OCI-LY7 (cell line): Measurements from ENCODE around the gene NOVA2. TPM values are rescaled to one million over a fixed set of nuclear protein-coding genes. Genes with fewer than 3 reads are reported as not detected.

Experiments
- BruUV-seq: library from RNA; stranded (reverse); fragments of 400-500 nt; replicated peaks from 2 replicates; lab custom pipeline; 2021; lab: Mats Ljungman, UMichigan
- CTCF ChIA-PET: fragments of 300-600 bp; sonication (Branson Sonifier 250); formaldehyde crosslinking; loops from one replicate; lab custom pipeline; 2022; ENCODE audit warnings: antibody characterized with exemption; ENCODE audit not compliant: unreplicated experiment; lab: Charles Lee
- POLR2A ChIA-PET: fragments of 300-600 bp; sonication (Branson Sonifier 250); formaldehyde crosslinking; loops from one replicate; lab custom pipeline; 2022; ENCODE audit warnings: antibody characterized with exemption; lab: Charles Lee
- DNase-seq: peaks from one replicate; pipeline ENCODE4 v3.0.0-alpha.2; 2015; ENCODE audit warnings: low spot score
- H2AFZ ChIP-seq: fragments of 200-600 bp; sonication (generic), shearing (Covaris generic); 2 replicates; pipeline ENCODE4 v1.6.1; 2014; ENCODE audit warnings: mild to moderate bottlenecking, antibody characterized with exemption, low read length, moderate library complexity
- H3K27ac ChIP-seq: fragments of 200-600 bp; sonication (generic); 2 replicates; pipeline ENCODE4 v1.5.1; 2014; ENCODE audit warnings: mixed run types, low read depth, mild to moderate bottlenecking, moderate library complexity, low read length, inconsistent platforms; ENCODE audit not compliant: poor library complexity, severe bottlenecking
- H3K36me3 ChIP-seq: fragments of 200-600 bp; sonication (generic); 2 replicates; pipeline ENCODE4 v1.6.1; 2014; ENCODE audit warnings: mild to moderate bottlenecking, antibody characterized with exemption, low read length, moderate library complexity, mixed read lengths; ENCODE audit not compliant: insufficient read depth
- H3K4me1 ChIP-seq: fragments of 200-600 bp; sonication (generic); 2 replicates; pipeline ENCODE4 v1.5.1; 2014; ENCODE audit warnings: mild to moderate bottlenecking, low read length; ENCODE audit not compliant: insufficient read depth, poor library complexity, severe bottlenecking
- H3K4me2 ChIP-seq: fragments of 200-600 bp; sonication (generic); 2 replicates; pipeline ENCODE4 v1.6.1; 2014; ENCODE audit warnings: mild to moderate bottlenecking, low read length
- H3K4me3 ChIP-seq: fragments of 200-600 bp; sonication (generic); 2 replicates; pipeline ENCODE4 v1.5.1; 2014; ENCODE audit warnings: mild to moderate bottlenecking, low read depth, low read length; ENCODE audit not compliant: poor library complexity, severe bottlenecking
- H3K79me2 ChIP-seq: fragments of 200-600 bp; sonication (generic); 2 replicates; pipeline ENCODE4 v1.6.1; 2016; ENCODE audit warnings: low read depth, mild to moderate bottlenecking, low read length, moderate library complexity, mixed read lengths; ENCODE audit not compliant: insufficient read depth
- H3K9me2 ChIP-seq: fragments of 200-600 bp; sonication (generic); 2 replicates; pipeline ENCODE4 v1.6.1; 2016; ENCODE audit warnings: mild to moderate bottlenecking, low read length, mixed read lengths; ENCODE audit not compliant: insufficient read depth
- H3K9me3 ChIP-seq: fragments of 200-600 bp; sonication (generic); 2 replicates; pipeline ENCODE4 v1.6.1; 2014; ENCODE audit warnings: mild to moderate bottlenecking, mixed run types, low read length, mixed read lengths
- H4K20me1 ChIP-seq: fragments of 200-600 bp; sonication (generic); 2 replicates; pipeline ENCODE4 v1.6.1; 2014; ENCODE audit warnings: mild to moderate bottlenecking, antibody characterized with exemption, low read length, moderate library complexity, mixed read lengths; ENCODE audit not compliant: insufficient read depth
- CTCF ChIP-seq: fragments of 200-600 bp; sonication (generic); conservative IDR thresholded peaks from 2 replicates; pipeline ENCODE4 v1.5.1; 2014; ENCODE audit warnings: mild to moderate bottlenecking, antibody characterized with exemption, low read length, moderate library complexity, mixed read lengths
- EZH2phosphoT487 ChIP-seq: fragments of 200-600 bp; sonication (generic); IDR thresholded peaks from 2 replicates; pipeline ENCODE4 v1.6.1; 2018; ENCODE audit warnings: low read depth, borderline replicate concordance, mild to moderate bottlenecking, mixed run types, antibody characterized with exemption, low read length, moderate library complexity, mixed read lengths
- intact Hi-C: fragments of 100-400 bp; cut with micrococcal nuclease; formaldehyde crosslinking; loops from one replicate; pipeline ENCODE4 v1.10.0; 2022; ENCODE audit not compliant: unreplicated experiment
- total RNA-seq, 2 experiments: library from RNA; depleted of rRNA in 1 of 2; stranded (reverse); fragments of >200 nt in 1 of 2; shearing (Covaris generic) in 1 of 2; gene quantifications; 2 replicates each; pipeline ENCODE4 v1.2.3, GENCODE V29; 2014 to 2022

Gene NOVA2
- total RNA-seq, 2 experiments from 2014 or later: 0.19 TPM; not detected in 1

GRCh38 chr19:45913874-45914830, 59.5 kb downstream of the NOVA2 start, which contains the start of gene NANOS2:
Gene NANOS2, minus strand, starts transcription at chr19:45914778. Its CDS starts 85 bp downstream, at chr19:45914693.
- H3K9me2 ChIP-seq: no peaks in the 10 kb centered on the region
- no peaks in the 10 kb centered on the region for H3K9me3 ChIP-seq
- H3K4me1 ChIP-seq: no peaks in the 10 kb centered on the region
- H3K36me3 ChIP-seq: no peaks in the 10 kb centered on the region
- no peak for TF ChIP-seq EZH2phosphoT487
- peak; percentile 63 for TF ChIP-seq CTCF
- ChIA-PET CTCF (no interaction called here), POLR2A (no interaction called here)
- H3K4me2 ChIP-seq: no peak within 1 kb of the TSS
- no peak within 1 kb of the TSS for H2AFZ ChIP-seq
- H3K79me2 ChIP-seq: no peaks in the 10 kb centered on the region
- H3K27ac ChIP-seq: no peak within 1 kb of the TSS
- H4K20me1 ChIP-seq: no peaks in the 10 kb centered on the region
- H3K4me3 ChIP-seq: no peak within 1 kb of the TSS
- intact Hi-C loops: no loop called here
- DNase-seq: peak; percentile 29
- BruUV-seq: no TSS peak

GRCh38 chr19:45911291-45911690, 62.4 kb downstream of the NOVA2 start:
- CTCF ChIA-PET: no interaction called here

More at GRCh38 chr19:45911291-45911690, 62.4 kb downstream of the NOVA2 start:
- no peak for TF ChIP-seq EZH2phosphoT487
- TF ChIP-seq CTCF: no peak
- no peaks in the 10 kb centered on the region for H3K9me2 ChIP-seq
- POLR2A ChIA-PET: no interaction called here
- H3K79me2 ChIP-seq: no peaks in the 10 kb centered on the region
- intact Hi-C loops: no loop called here
- no peaks in the 10 kb centered on the region for H3K36me3 ChIP-seq
- no peak overlapping the region for H3K4me2 ChIP-seq
- no peaks in the 10 kb centered on the region for H3K4me1 ChIP-seq
- no peak overlapping the region for H3K27ac ChIP-seq
- no peak overlapping the region for H3K4me3 ChIP-seq
- no peaks in the 10 kb centered on the region for H4K20me1 ChIP-seq
- H3K9me3 ChIP-seq: no peaks in the 10 kb centered on the region
- H2AFZ ChIP-seq: no peak overlapping the region
- no TSS peak for BruUV-seq
- no peak for DNase-seq
